Measurements from ENCODE around the gene CFAP53. TPM values are rescaled to one million over a fixed set of nuclear protein-coding genes. Genes with fewer than 3 reads are reported as not detected.

The CFAP53 gene
- total and polyA plus RNA-seq, 2 donors (not counting 3 experiments of a cell fraction or from before 2014, with no cell fraction given) = 0.12 to 0.18 TPM

DNA sequence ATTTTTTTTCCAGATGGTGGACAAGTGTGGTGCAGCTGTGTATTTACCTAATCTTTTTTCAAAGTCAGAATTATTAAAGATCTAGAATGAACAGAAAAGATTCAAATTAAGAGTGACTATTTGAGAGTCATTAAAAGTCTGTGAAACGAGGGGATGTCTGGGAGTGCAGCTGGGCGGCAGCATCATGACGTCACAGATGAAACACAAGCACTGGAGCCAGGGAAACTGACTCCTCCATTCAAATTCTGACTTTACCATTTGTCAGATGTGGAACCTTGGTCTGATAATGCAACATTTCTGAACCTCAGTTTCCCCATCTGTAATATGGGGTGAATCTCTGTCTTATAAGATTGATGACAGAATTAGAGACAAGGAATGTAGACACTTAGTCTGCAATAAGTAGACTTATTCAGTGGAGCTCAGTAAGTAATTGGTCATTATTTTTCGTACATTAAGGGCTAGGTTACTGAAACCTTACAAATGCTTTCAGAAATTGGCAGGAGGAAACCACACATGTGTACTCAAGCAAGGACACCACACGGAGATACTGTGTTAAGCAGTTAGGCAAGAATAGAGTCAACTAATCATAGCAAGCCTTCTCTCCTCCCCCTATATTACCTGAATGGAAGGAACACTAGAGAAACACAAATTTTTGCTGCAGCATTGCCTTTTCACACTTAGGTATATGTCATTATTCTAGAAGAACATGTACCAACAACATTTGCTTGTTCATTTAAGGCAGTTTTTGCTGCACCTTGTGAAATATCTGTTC, 49.0 kb upstream of the CFAP53 start:
- Histone ChIP-seq H3K9ac (replicated peaks; ENCODE audit: extremely low read depth, insufficient read depth, low read length) (no peak overlapping the region), H3K4me3 (replicated peaks in 1 of 3; ENCODE audit: insufficient read depth in 1 of 3, low read depth in 1 of 3, low read length in 3 of 3) (no peak overlapping the region), H3K4me1 (ENCODE audit: control insufficient read depth, extremely low read depth, insufficient read depth, low read length) (no peaks in the 10 kb centered on the region), H3K79me2 (ENCODE audit: control insufficient read depth, insufficient read depth, low read length) (no peaks in the 10 kb centered on the region), H3K4me2 (ENCODE audit: insufficient read depth, low read length) (no peak overlapping the region), H2AFZ (ENCODE audit: low read depth, low read length) (no peak overlapping the region), H3K36me3 (ENCODE audit: control insufficient read depth in 2 of 2, extremely low read depth in 1 of 2, insufficient read depth in 2 of 2, low read length in 2 of 2) (no peaks in the 10 kb centered on the region), H4K20me1 (replicated peaks; ENCODE audit: control insufficient read depth, extremely low read depth, insufficient read depth, low read length) (no peaks in the 10 kb centered on the region), H3K9me1 (replicated peaks; ENCODE audit: control insufficient read depth, extremely low read depth, insufficient read depth, low read length) (no peaks in the 10 kb centered on the region), H3K9me3 (replicated peaks; ENCODE audit: control insufficient read depth, insufficient read depth, low read length) (no peaks in the 10 kb centered on the region), H3K27ac (ENCODE audit: insufficient read depth, low read depth, low read length) (no peak overlapping the region), H3K27me3 (ENCODE audit: control insufficient read depth in 2 of 2, insufficient read depth in 2 of 2, low read length in 2 of 2) (peaks cover 0 to 3% of the 10 kb centered on the region in 2 experiments)
- TF ChIP-seq, protein P1, sequence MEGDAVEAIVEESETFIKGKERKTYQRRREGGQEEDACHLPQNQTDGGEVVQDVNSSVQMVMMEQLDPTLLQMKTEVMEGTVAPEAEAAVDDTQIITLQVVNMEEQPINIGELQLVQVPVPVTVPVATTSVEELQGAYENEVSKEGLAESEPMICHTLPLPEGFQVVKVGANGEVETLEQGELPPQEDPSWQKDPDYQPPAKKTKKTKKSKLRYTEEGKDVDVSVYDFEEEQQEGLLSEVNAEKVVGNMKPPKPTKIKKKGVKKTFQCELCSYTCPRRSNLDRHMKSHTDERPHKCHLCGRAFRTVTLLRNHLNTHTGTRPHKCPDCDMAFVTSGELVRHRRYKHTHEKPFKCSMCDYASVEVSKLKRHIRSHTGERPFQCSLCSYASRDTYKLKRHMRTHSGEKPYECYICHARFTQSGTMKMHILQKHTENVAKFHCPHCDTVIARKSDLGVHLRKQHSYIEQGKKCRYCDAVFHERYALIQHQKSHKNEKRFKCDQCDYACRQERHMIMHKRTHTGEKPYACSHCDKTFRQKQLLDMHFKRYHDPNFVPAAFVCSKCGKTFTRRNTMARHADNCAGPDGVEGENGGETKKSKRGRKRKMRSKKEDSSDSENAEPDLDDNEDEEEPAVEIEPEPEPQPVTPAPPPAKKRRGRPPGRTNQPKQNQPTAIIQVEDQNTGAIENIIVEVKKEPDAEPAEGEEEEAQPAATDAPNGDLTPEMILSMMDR (IDR thresholded peaks at IDR 0.05; ENCODE audit: extremely low read depth in 1 of 2, insufficient read depth in 1 of 2, low read depth in 1 of 2, low read length in 2 of 2) = no peak
- no peak for TF ChIP-seq POLR2AphosphoS5 (IDR thresholded peaks at IDR 0.05; ENCODE audit: insufficient read depth, low read depth, low read length)
- TF ChIP-seq GATA2 (IDR thresholded peaks at IDR 0.05; ENCODE audit: insufficient read depth, insufficient read length, low read depth, low read length) = no peak
- no peak for TF ChIP-seq JUN (IDR thresholded peaks at IDR 0.05; ENCODE audit: borderline replicate concordance, insufficient read depth, insufficient read length, low read depth)
- TF ChIP-seq FOS (IDR thresholded peaks at IDR 0.05; ENCODE audit: borderline replicate concordance, insufficient read depth, low read length) = no peak
- TF ChIP-seq, protein P2, sequence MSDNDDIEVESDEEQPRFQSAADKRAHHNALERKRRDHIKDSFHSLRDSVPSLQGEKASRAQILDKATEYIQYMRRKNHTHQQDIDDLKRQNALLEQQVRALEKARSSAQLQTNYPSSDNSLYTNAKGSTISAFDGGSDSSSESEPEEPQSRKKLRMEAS (IDR thresholded peaks at IDR 0.05; ENCODE audit: insufficient read depth, insufficient read length) = no peak
- no peak for TF ChIP-seq MYC (IDR thresholded peaks at IDR 0.05; ENCODE audit: low read depth, low read length)
- no peak for TF ChIP-seq POLR2A (IDR thresholded peaks at IDR 0.05; ENCODE audit: low read depth, low read length)
- TF ChIP-seq EZH2 (IDR thresholded peaks at IDR 0.05; ENCODE audit: borderline replicate concordance, low read depth, low read length, severe bottlenecking) = no peak
- CTCF ChIA-PET = interaction anchor here (1.4 kb wide), 1 partner anchor 42 kb away, joined by 3 read pairs; no protein-coding TSS in a partner anchor
- POLR2A ChIA-PET = no interaction called here
- intact Hi-C loops (cut with micrococcal nuclease) = no loop called here
- FAIRE-seq (no peak), DNase-seq (ENCODE audit: low read depth, low spot score) (no peak)
- BruUV-seq (replicated peaks) = no TSS peak
- dilution Hi-C loops (cut with MboI; ENCODE audit: extremely low pct_ligation_motif_present, low sequenced_read_pairs) = no loop called here
